HG02642 (cell line): ENCODE measurements around the gene CBARP.

Source experiments
- ATAC-seq: cut with Tn5 transposase; IDR thresholded peaks from one replicate; pipeline ENCODE4 v1.9.1; 2021; ENCODE audit warnings: mild to moderate bottlenecking; ENCODE audit not compliant: unreplicated experiment, poor library complexity

The CBARP gene

GRCh38 chr19:1229924-1230782, 7.7 kb downstream of the CBARP start:
- ATAC-seq = no peak

DNA sequence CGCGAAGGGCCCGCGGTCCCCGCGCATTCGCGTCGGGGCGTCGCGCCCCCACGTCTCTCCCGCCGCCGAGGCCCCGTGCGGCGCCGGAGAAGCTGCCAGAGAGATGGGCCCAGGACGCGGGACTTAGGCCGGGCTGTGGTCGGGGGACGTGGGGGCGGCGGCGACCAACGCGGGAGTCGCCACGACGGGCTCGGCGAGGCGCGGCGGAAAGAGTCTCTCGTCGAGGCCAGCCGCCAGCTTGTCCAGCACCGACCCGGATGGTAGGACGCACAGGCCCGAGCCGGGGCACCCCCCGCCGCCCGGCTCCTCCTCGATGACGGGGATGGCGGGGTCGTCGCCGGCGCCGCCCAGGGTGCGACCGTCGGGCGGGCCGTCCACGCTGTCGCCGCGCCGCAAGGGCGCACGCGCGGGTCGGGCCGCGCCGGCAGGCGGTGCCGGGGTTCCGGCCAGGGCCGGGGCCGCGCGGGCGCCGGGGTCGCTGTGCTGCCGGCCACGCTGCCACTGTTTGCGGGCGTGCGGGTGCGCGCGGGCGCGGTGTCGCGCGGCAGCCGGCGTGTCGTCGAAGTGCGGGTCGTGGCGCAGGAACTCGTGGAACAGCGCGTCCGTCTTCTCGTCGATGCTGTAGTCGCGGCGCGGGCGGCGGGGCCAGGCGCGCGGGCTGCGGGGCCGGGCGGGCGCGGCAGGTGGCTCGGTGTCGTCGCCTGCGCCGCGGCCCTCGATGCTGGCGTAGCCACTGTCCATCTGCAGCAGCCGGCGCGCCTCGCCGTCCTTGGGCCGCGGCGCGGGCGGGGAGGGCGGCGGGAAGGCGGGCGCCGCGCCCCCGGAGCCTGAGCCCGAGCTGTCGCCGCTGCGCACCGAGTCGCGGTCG, 8.5 kb downstream of the CBARP start:
- ATAC-seq = no peak

DNA sequence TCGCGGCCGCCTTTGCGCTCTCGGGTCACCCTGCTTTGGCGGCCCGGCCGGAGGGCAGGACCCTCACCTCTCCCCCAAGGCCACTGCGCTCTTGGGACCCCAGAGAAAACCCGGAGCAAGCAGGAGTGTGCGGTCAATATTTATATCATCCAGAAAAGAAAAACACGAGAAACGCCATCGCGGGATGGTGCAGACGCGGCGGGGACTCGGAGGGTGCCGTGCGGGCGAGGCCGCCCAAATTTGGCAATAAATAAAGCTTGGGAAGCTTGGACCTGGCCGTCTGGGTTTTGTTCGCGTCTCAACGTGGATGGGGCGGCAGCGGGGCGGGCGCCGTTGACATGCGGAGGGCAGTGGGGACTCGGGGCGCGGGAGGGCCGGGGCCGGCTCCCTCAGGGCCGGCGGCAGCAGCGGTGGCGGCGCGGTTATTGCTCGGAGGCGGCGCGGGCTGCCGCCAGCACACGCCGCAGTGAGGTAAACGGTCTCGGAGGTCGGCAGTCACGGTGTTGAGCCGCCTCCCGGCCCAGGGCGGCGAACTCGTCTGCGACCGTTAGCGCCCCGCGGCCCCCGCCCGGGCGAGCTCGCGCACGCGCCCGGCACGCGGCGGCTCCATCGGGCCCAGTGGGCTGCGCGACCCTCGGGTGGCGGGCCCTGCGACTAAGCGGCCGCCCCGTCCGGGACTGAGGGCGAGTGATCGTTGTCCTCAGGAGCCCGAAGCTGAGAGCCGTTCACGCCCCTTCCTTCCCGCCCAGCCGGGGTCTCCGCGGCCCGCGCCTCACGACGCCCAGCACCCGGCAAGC, 9.4 kb downstream of the CBARP start:
- no peak for ATAC-seq

- ATAC-seq = no peak
Observed at GRCh38 chr19:1227304-1228054, 10.3 kb downstream of the CBARP start.

DNA sequence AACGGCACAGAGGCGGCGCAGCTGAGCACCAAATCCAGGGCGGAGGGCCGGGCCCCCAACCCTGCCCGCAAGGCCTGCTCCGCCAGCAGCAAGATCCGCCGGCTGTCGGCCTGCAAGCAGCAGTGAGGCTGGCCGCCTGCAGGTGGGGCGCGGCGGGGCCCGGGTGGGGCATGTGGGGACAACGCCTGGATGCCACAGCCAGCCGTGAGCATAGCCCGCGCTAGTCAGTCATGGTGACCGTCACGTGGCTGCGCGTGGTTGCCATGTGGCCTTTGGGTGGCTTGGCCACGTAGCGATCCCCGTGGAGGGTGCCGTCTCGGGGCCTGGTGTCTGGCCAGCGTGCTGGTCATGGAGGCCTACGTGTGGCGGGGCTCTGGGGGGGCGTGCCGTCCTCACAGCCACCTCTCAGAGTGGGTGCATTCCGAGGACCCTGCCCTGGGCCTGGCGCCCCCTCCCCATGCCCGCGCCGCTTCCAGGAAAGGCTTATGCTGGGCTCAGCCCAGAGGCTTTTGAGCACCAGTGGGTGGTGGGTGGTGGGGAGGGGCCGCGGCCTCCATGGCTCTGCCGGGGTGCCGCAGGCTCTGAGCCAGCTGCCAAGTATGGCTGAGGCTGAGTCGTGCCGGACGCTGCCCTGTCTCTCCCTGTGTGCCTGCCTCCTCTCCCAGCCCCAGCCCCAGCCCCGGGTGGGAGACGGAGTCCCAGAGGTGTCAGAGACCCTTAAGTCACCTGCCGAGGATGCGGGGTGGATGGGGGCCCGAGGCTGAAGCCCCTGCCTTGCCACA, 11.1 kb downstream of the CBARP start:
- no peak for ATAC-seq

DNA sequence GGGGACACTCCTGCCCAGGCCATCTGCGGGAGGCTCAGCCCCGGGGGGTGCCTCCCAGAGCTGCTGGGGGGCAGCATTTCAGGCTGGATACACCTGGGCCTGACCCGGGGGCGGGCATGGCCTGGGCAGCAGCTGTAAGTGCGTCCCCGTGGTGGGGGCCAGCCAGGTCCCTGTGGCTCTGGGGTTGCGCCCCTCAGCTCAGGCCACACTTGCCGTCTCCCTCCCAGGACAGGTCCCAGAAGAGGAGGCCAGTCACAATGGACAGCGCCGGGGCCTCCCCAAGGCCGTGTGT, 11.6 kb downstream of the CBARP start:
- ATAC-seq = no peak

DNA sequence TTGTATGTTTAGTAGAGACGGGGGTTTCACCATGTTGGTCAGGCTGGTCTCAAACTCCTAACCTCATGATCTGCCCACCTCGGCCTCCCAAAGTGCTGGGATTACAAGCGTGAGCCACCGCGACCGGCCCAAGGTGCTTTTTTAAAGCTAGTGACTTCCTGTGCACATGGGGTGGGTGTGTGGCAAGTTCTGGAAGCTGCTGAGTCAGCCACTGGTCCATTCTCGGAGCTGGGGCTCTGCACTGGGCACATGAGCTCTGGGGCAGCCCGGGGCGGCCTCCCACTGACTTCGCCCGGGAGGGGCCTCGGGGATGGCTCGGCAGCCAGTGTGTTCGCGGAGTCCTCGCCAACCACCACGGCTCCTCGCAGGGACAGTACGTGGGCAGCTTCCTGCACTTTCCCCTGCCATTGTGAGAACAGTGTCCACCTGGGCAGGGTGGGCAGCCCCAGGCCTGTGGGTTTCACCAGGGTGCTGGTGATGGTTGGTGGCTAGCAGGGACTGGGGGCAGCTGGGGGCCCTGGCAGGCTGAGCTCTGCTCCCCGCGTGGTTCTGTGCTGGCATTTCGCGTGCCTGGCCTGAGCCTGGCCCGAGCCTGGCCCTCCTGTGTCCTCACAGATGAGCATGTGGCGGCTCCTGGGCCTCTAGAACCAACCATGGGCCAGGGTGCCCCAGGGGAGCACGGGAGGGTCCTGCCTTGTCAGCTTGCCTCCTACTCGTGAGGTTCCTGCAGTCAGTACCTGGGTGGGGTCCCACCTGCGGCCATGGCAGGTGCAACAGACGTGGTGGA, 12.2 kb downstream of the CBARP start:
- ATAC-seq = no peak

- no peak for ATAC-seq
Observed at GRCh38 chr19:1224847-1225246, 13.0 kb downstream of the CBARP start.

- ATAC-seq = no peak
Observed at GRCh38 chr19:1224047-1224825, 13.6 kb downstream of the CBARP start.

DNA sequence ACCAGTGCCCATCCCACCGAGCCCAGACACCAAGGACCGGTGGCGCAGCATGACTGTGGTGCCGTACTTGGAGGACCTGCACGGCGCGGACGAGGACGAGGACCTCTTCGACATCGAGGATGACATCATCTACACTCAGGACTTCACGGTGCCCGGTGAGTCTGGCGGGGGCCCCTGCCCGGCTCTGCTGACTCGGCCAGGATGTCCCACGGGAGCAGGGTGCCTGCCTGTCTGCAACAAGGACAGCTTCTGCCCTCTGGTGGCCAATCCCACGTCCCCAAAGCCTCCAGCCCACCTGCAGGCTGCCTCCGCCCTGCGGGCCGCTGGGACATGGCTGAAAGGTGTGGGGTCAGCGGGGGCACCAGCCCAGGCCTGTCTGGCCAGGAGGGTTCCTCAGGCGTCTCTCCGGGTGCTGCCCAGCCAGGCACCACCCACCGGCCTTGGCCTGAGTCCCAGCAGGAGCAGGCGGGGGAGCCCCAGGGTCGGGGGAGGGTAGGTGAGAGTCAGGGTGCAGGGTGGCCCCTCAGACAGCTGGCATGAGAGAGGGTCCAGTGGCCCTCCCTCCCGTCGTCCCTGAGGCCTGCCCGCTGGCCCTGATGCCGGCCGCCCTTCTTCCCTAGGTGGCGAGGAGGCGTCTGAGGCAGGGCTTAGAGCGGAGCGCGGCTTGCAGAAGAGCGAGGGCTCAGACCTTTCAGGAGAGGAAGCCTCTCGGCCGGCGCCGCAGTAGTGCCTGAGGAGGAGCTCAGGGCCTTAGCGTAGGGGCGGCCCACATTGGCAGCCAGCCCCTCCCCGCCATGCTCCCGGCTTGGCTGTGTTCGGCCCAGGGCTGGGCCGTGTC, 14.6 kb downstream of the CBARP start:
- no peak for ATAC-seq

GRCh38 chr19:1222394-1222793, 15.4 kb downstream of the CBARP start:
- no peak for ATAC-seq

DNA sequence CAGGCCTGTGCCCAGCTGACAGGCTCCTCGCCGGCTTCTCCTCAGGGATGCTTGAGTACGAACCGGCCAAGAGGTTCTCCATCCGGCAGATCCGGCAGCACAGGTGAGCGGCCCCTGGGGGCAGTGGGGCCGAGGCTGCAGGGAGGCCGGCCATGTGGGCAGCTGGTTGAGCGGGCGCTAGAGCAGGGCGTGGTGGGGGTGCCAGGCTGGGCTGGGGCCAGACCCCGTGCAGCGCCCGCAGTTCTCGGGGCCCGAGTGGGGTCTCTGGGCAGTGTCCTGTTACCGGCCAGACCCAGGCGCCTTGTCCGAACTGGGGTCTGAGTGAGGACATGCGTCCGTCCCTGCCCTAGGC, 15.9 kb downstream of the CBARP start:
- no peak for ATAC-seq

DNA sequence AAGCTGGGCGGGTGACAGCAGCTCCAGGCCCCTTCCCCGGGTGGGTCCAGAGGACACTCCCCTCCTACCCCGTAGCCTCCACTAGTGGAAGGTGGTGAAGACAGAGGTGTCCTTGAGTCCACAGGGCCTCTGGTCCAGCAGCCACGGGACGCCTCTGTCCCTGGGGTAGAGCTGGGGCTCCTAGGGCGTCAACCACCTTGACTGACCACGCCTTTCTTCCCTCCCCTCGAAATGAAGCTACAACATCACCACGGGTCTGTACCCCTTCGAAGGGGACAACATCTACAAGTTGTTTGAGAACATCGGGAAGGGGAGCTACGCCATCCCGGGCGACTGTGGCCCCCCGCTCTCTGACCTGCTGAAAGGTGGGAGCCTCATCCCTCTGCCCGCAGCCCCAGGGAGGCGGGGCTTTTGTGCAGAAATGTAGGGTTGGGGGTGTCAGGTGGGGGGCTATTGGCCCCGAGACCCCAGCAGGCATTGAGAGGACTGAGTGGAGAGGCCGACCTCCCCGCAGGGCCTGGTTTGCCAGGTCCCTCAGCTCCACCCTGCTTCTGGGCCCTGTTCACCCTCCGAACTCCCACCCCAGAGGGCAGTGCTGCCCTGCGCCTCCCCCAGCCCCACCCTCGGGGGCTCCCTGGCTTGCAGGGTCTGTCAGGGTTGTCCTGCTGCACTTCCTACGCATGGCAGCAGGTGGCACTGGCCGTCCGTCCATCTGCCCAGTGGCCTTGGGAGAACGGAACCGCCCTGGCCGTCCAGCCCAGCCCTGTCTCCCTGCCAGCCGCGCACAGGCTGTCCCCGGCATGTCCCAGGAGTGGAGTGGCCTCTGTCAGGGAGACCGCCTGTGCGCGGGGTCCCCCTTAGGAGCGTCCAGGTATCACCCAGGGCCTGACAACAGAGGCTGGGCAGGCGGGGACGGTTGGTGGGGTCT, 16.6 kb downstream of the CBARP start:
- no peak for ATAC-seq

GRCh38 chr19:1220477-1220930, 17.3 kb downstream of the CBARP start:
- no peak for ATAC-seq

GRCh38 chr19:1219786-1220476, 17.9 kb downstream of the CBARP start:
- ATAC-seq = no peak
